GM18502 (cell line): ENCODE results near the gene PURA.

ENCODE experiments used
- ATAC-seq: cut with Tn5 transposase; IDR thresholded peaks from one replicate; pipeline ENCODE4 v1.9.1; 2021; ENCODE audit warnings: mild to moderate bottlenecking; ENCODE audit not compliant: unreplicated experiment, poor library complexity

PURA gene

GRCh38 chr5:140113699-140114263 lies at the start of gene PURA:
Gene PURA (plus strand): TSS chr5:140114109. CDS start chr5:140114182, 73 bp downstream.
- ATAC-seq, result peak; percentile 92

- no peak for ATAC-seq
Measured at GRCh38 chr5:140072812-140073211, 41.1 kb upstream of the PURA start.

GRCh38 chr5:140073296-140073695 lies 40.6 kb upstream of the PURA start:
- no peak for ATAC-seq

GRCh38 chr5:140075371-140075770 lies 38.5 kb upstream of the PURA start:
- no peak for ATAC-seq

DNA sequence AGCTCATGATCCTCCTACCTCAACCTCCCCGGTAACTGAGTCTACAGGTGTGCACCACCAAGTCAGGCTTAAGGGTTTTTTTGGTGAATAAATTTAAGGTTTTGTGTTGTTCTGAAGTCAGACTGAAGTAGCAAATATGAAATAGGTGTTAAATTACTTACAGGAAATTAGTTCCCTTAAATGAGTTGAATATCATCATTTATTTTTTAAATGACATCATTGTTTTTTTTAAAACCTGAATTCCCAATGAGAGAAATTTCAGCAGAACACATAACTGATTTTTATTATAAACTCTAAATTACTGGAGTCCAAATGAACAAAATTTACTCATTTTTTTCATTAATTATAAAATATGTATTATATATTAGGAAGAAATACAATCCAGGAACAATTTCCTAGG lies 37.8 kb upstream of the PURA start:
- ATAC-seq, result no peak

DNA sequence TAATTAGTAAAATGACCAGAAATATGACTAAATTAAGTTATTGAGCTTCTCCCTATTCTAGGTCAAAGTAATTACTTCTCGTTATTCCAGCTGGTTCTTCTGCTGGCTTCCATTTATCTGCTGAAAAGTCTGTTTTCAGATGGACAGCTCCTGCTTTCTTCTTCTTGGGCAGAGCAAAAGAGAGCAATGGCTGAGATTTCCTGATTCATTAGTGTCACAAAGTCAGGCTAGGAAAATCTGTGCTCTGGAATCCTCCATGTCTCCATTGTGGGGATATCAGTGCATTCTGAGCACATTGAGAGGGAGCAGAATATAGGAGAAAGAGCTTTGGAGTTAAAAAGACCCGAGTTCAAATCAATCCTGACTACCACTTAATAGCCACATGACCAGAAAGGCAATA lies 37.1 kb upstream of the PURA start:
- ATAC-seq, result no peak

GRCh38 chr5:140083120-140083519 lies 30.8 kb upstream of the PURA start:
- no peak for ATAC-seq

- ATAC-seq, result no peak
Measured at GRCh38 chr5:140083650-140084049, 30.3 kb upstream of the PURA start.

- ATAC-seq, result no peak
Measured at GRCh38 chr5:140084541-140084940, 29.4 kb upstream of the PURA start.

DNA sequence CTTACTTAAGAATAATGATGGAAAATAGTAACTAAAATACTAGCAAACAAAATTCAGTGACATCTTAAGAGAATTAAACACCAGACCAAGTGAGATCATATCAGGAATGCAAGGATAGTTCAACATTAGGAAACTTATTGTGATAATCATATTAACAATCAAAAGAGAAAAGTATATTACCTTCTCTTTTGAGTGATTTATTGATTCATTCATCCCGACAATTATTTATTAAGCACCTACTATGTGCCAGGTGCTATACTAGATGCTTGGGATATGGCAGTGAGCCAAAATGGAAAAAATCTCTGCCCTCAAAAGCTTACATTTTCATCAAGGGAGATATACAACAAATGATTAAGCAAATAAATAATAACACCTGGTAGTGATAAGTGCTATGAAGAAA lies 23.7 kb upstream of the PURA start:
- ATAC-seq, result no peak

DNA sequence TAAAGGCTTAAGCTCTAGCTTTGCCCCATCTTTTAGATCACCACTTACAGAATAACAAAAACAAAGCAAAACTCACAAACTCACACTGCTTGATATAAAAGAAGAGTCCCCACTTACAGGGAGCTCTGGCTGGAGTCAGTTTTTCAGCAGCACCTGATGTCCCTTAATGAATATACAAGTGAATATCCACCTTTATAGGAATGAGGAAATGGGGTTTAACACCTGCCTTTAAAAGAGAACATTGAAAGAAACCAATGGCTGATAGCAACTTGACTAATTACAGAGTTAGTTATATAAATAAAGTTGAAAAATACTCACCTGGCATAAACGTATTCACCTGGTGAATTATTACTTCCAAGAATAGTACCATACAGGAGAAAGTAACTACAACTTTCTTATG lies 20.7 kb upstream of the PURA start:
- no peak for ATAC-seq

DNA sequence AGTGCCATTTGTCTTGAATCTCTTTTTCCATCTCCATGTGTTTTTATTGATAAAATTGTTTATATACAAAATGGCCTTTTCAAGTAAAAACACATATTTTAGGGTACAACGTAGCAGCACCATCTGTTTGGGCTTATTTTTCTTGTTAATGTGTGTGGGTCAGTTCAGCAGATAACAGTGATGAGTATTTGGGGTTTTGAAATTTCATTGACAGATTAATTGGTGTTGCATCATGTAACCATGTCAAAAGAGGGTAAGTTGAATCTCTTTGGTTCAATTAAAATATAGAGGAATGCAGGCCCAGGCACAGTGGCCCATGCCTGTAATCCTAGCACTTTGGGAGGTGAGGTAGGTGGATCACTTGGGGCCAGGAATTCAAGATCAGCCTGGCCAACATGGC lies 20.0 kb upstream of the PURA start:
- ATAC-seq, result no peak

DNA sequence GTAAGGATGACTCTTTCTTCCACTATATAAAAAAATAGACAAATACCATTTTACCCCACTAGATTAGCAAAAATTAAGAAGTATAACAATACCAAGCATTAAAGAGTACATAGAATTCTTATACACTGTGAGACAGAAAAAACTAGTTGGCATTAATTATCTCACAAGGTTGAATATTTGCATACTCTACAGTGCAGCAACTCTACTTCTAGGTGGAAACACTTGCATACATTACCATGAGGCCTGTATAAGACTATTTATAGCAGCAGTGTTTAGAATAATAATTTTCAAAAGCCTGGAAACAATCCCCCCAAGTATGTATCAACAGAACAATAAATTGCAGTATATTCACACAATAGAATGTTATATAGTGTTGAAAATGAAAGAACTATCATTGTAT lies 19.0 kb upstream of the PURA start:
- no peak for ATAC-seq

DNA sequence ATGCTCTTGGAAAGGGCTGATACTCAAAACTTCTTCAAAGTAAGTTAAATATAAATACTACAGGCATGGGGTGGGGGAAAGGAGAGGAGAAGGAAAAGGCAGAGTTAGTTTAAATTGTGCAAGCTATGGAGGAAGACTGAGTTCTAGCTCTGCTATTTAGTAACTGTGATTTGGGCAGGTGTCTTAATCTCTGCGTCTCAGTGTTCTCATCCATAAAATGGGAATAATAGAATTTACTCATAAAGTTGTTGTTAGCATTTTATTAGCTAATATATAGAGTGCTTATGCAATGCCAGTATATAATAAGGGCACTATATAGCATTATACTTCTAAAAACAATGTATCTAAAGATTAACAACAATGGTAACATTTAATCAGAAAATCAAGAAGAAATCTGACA lies 12.7 kb upstream of the PURA start:
- ATAC-seq, result no peak

DNA sequence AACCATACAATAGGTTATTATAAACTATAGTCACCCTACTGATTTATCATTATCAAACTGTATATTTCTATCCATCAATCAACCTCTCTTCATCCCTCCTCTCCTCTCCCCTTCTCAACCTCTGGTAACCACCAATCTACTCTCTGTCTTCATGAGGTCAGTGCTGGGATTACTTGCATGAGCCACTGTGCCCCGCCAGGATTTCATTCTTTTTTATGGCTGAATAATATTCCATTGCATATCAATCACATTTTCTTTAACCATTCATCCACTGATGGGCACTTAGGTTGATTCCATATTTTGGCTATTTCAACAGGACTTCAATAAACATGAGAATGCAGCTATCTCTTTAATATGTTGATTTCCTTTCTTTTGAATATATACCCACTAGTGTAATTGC lies 10.8 kb upstream of the PURA start:
- no peak for ATAC-seq

DNA sequence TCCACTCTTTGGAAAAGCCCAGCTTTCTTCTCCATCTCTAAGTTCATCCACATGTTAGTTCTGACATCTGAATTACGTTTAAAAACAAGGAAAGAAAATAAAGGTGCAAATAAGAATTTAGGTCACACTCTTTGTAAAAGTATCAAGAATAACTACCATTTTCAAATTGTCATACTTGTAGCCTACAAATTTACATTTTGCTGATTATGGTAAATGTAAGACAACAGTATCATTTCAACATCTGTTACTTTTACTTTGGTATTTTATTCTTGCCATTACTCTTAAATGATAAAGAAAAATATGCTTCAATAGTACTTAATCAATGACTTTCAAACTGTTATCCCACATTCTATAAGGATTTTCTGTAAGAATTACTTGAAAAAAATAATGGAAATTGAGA lies 9.8 kb upstream of the PURA start:
- ATAC-seq, result no peak

DNA sequence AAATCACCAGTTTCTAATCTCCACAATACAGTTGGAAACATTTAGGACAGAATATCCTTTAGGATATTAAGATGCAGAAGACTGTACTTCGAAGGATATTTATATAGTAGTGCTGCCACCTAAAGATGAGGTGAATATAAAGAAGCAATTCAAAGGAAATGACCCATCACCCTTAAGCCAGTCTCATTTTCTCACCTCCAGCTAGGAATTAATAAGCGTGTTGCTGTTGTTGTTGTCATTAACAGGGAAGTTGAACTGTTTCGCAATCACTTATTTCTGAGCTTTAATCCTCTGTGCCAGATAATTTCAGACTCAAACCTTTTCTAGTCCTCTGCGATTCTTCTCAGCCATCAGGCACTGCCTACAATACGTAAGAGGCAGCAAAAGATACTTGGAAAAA lies 7.8 kb upstream of the PURA start:
- no peak for ATAC-seq

GRCh38 chr5:140106805-140107311 lies 7.1 kb upstream of the PURA start:
- no peak for ATAC-seq

GRCh38 chr5:140107312-140108092 lies 6.4 kb upstream of the PURA start:
- peak; percentile 90 for ATAC-seq

DNA sequence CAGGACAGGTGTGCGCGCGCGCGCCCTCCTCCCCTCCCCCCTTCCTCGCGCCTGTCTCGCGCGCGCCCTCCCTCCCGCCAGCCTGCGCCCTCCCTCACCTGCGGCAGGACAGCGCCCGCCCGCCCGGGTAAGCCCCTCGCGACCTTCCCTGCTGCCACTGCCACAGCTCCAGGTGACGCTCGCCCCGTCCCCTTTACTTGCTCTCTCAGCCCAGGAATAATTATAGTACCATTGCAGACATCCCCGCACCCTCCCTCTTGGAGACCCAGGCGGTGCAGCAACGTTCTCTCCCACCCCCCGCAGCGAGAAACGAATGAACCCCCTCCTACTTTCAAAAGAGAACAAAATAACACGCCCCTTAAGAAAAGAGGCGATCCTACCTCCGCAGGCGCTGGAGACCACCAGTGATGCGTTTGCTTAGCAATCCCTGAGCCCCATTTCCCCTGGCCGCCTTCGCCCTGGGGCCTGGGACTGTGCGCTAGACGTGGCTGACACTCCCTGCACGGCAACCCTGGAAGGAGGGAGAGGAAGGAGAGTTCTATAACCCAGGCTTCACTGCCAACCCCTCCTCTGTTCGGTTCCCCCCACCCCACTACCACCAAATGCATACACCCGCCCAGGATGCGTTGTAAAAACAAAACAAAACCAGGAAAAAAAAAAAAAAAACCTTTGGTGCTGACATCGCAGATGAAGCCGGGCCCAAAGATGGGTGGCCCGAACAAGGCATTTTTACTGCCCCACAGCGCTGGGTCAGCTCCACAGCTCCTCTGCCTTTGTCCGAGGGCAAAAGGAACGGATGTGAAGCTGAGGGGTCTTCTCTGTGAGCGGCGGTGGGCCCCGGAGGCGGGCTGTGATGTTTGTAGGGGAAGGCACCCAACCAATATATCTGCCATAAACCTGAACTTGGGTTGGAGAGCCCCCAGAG lies 5.6 kb upstream of the PURA start:
- no peak for ATAC-seq
